HG02973 (cell line): Measurements from ENCODE around the gene EXOSC7.
"Not testable (repeated sequence)": the region's sequence is repeated elsewhere in the genome, so short reads cannot be mapped to it uniquely, and the experiment has no call there.

Experiments used
- ATAC-seq: cut with Tn5 transposase; IDR thresholded peaks from one replicate; pipeline ENCODE4 v1.9.1; 2021; ENCODE audit warnings: moderate library complexity; ENCODE audit not compliant: unreplicated experiment

The EXOSC7 gene

DNA sequence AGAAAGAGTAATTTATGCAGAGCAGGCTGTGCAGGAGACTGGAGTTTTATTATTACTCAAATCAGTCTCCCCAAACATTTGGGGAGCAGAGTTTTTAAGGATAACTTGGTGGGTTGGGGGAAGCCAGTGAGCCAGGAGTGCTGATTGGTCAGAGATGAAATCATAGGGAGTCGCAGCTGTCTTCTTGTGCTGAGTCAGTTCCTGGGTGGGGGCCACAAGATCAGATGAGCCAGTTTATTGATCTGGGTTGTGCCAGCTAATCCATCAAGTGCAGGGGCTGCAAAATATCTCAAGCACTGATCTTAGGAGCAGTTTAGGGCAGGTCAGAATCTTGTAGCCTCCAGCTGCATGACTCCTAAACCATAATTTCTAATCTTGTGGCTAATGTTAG, 77.8 kb downstream of the EXOSC7 start:
- not testable (repeated sequence) for ATAC-seq

DNA sequence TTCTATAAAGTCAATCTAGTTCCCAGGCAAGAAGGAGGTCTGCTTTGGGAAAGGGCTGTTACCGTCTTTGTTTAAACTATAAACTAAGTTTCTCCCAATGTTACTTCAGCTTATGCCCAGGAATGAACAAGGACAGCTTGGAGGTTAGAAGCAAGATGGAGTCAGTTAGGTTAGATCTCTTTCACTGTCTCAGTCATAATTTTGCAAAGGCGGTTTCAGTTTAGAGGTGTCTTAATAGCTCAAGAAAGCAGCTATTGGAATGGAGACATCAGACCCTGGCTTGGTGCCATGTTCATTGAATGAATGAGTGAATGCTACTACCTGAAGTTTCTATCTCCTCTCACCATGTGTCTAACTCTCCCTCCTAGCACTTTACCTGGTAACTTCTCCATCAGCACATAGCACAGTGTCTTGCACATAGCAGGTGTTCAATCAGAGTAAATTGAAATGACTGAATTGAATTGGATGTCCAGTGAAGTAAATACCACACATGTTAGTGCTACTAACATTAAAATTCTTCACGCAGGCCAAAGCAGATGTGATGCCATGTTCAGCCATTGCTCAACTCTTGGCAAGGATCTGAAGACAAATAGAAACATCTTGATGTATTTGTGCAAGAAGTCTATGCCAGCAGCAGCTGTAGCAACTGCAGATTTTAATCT, 78.3 kb downstream of the EXOSC7 start:
- no peak for ATAC-seq

DNA sequence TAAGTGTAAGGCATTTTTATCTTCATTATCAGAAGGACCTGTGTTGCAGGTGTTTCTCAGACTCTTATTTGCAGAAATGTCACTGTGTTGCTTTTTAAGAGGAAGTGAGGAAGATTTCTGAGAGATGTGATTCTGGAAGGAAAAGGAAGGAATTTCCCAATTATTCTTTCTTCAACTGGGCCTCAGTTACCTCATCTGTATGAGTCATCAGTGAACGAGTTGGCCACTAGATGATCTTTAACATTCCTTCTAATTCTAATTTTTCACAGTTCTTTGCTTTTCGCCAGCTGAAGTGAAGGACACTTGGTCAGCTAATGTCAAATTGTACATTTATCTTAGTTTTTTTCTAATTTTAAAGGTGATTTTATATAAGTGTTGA, 79.0 kb downstream of the EXOSC7 start:
- no peak for ATAC-seq

DNA sequence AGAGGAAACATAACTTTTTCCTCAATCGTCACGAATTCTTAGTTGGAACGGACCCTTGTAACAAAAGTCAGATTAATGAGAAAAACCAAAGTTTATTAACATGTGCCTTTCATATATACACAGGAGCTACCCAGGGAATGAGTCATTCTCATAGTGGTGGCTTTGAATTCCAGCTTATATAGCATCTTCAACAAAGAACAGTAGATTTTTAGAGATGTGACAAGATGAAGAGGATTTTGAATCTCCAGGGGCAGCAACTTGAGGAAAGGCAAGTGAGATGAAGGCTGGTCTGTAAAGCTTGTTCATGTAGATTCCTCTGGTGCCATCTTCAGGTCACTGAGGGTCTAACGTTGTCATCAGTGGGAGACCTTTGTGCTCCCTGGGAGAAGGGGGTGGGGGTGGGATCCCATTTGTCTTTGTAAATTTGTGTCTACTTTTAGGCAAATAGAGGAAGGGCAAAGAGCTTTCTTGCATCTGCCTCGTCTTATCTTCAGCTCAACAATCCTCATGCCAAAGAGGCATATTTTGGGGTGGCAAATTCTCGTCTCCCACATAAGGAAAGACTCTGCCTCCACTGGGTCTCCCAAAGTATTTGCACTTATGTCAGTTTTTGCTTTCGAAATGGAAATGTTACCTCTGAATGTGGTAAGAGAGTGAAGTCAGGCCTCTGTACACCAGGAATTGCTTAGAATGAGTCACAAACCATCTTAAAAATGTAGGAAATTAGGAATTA, 79.5 kb downstream of the EXOSC7 start:
- ATAC-seq, result no peak

DNA sequence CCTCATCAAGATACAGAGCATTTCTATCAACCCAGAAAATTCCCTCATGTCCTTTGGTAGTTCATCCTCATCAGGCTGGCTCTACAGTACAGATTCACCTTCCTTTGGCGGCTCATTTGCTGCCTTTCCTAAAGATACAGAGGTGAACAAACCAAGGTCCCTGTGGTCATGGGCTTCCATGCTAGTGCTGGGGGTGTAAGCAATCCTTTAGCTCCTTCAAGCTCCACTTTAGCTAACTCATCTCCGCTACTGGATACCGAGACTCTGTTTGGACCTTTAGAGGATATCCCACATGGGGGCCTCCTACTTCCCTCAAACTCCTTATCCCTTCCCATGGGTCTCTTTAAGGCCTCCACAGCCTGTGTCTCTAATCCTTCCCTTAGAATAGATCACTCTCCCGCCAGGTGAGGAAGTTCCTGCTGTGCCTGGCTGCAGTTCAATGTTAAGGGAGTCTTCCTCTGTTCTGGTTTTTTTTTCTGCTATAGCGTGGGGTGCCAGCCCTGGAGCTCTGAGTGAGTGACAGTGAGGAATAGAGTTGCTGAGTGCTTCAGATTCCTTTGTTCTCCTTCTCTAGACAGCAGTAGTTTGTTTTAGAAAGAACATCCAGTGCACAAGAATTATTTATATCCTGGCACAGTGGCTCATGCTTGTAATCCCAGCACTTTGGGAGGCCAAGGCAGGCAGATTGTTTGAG, 80.7 kb downstream of the EXOSC7 start:
- ATAC-seq, result no peak

DNA sequence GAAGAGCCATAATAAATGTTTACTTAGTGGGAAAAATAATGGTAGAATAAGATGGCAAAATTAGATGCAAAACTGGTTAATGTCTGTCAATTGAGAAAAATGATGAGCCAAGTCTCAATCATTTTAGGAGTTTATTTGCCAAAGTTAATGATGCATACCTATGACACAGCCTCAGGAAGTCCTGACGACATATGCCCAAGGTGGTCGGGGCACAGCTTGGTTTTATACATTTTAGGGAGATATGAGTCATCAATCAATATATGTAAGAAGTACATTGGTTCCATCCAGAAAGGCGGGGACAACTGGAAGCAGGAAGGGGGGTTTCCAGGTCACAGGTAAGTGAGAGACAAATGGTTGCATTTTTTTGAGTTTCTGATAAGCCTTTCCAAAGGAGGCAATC, 81.5 kb downstream of the EXOSC7 start:
- ATAC-seq, result no peak

DNA sequence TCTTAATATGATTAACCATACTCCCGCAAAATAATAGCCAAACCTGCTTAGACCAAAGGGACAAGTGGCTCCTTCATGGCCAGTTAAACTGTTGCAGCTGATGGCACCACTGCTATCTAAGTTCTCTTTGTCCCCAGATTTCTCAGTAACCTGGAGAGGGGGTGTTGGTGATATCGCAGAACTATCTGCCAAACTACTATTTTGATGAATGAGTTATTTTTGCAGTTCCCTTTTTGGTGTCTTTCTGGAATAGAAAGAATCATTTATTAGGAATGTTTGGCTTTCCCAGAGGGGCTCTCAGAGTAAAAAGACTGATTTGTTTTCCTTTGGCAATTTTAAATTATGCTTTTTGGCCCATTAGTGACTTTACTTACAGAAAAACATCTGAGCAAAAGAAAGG, 83.1 kb downstream of the EXOSC7 start:
- no peak for ATAC-seq

DNA sequence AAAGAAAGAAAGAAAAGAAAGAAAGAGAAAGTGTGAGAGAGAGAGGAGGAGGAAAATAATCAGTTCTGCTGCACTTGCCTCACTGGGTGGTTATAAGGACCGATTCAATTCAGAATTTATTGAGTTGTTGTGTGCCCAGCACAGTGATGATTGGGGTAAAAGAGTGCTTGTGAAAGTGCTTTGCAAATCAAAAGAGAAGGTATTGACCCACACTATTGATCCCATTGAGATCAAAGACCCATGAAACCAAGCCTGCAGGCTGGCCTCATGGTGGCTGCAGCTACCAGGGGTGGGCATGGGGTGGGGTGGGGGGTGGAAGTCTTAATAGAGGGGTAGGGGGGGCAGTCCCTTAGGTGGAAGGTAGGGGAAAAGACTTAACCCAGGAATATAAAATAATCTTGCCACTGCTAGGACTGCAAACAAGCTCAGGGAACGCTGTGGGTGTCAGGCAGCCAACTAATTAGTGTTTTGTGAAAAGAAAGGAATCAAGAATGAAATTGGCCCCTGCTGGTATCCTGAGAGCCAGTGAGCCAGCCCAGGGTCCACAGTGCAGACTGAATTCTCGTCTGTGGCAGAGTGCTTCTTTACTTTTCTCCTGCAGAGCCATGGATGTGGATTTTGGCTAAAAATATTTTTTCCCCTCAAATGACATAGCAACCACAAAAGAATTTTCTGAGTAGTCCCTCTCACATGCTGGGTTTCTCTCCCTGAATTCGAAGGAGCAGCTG, 84.3 kb downstream of the EXOSC7 start:
- no peak for ATAC-seq
